Sigmoid colon (tissue), 7 donors: ENCODE results near the gene ADCY4. TPM values are rescaled to one million over a fixed set of nuclear protein-coding genes. Genes with fewer than 3 reads are reported as not detected.

Source experiments
- DNase-seq: peaks from one replicate; pipeline ENCODE4 v3.0.0-alpha.2; 2019
- H3K27ac ChIP-seq, 4 donors: fragments of 200-600 bp; sonication (generic); one replicate each; pipeline ENCODE4 v1.5.1; 2016 to 2019; ENCODE audit warnings: mild to moderate bottlenecking in 1 of 4
- H3K27me3 ChIP-seq, 3 donors: fragments of 200-600 bp; sonication (generic); one replicate each; pipeline ENCODE4 v1.5.1; 2019; ENCODE audit warnings: mild to moderate bottlenecking in 1 of 3
- H3K36me3 ChIP-seq, 4 donors: fragments of 200-600 bp; sonication (generic); one replicate each; pipeline ENCODE4 v1.5.1; 2016 to 2019
- H3K4me1 ChIP-seq, 4 donors: fragments of 200-600 bp; sonication (generic); one replicate each; pipeline ENCODE4 v1.5.1; 2017 to 2019
- H3K4me3 ChIP-seq, 4 donors: fragments of 200-600 bp; sonication (generic); one replicate each; pipeline ENCODE4 v1.5.1; 2017 to 2019; ENCODE audit warnings: mild to moderate bottlenecking in 2 of 4, moderate library complexity in 1 of 4
- H3K9me3 ChIP-seq, 4 donors: fragments of 200-600 bp in 3 of 4; sonication (generic) in 3 of 4; one replicate each; pipeline versions ENCODE4 v1.5.1 to v1.6.1; 2013 to 2019
- CTCF ChIP-seq, 4 experiments: fragments of 450-650 bp in 3 of 4; fragments of 200-600 bp in 1 of 4; IDR thresholded peaks; one replicate each; pipeline ENCODE4 v1.5.1; 2016 to 2019; ENCODE audit warnings: antibody characterized with exemption in 4 of 4, mild to moderate bottlenecking in 3 of 4, moderate library complexity in 2 of 4
- EP300 ChIP-seq, 4 donors: sonication (generic); formaldehyde crosslinking; IDR thresholded peaks; one replicate each; pipeline ENCODE4 v1.6.1; 2017; ENCODE audit warnings: antibody characterized with exemption in 4 of 4
- POLR2A ChIP-seq, 2 donors: fragments of 450-650 bp; IDR thresholded peaks; one replicate each; pipeline ENCODE4 v1.6.1; 2016; ENCODE audit warnings: antibody characterized with exemption in 2 of 2, mild to moderate bottlenecking in 2 of 2, moderate library complexity in 2 of 2
- POLR2AphosphoS5 ChIP-seq, 4 donors: sonication (generic); formaldehyde crosslinking; IDR thresholded peaks; one replicate each; pipeline ENCODE4 v1.6.1; 2017; ENCODE audit warnings: antibody characterized with exemption in 4 of 4
- WGBS, 2 donors: extraction: QIAGEN DNeasy Blood & Tissue Kit; methylation state at CpG; one replicate each; pipeline ENCODE4 v1.1.7; 2013; 5-methylcytosine and 5-hydroxymethylcytosine counted together
- intact Hi-C: fragments of 100-400 bp; cut with DNase I; formaldehyde crosslinking; loops from one replicate; pipeline ENCODE4 v1.15.1; 2023
- polyA plus RNA-seq, 3 donors: library from polyadenylated mRNA; stranded (reverse); fragments of 200-250 nt; gene quantifications; one replicate each; pipeline ENCODE4 v1.2.3, GENCODE V29; 2013
- total RNA-seq, 4 donors: library from RNA; depleted of rRNA; stranded (reverse); fragments of >200 nt; gene quantifications; one replicate each; pipeline ENCODE4 v1.1.0, GENCODE V29; 2016
- donor health status: healthy with polysubstance abuse.
- donor health status: Bipolar disorder and iron deficiency.
- donor health status: healthy.

The ADCY4 gene
- total and polyA plus RNA-seq, 7 donors, result 1.4 to 36.0 (median 12.1) TPM

- Histone ChIP-seq H3K27ac (no peak overlapping the region), H3K36me3 (no peaks in the 10 kb centered on the region), H3K9me3 (no peaks in the 10 kb centered on the region), H3K4me3 (no peak overlapping the region), H3K4me1 (peaks cover 0 to 3% (median 2%) of the 10 kb centered on the region in 4 donors), H3K27me3 (peaks cover 5 to 42% (median 26%) of the 10 kb centered on the region in 3 donors)
- TF ChIP-seq POLR2AphosphoS5 (IDR thresholded peaks at IDR 0.05) (no peak), POLR2A (IDR thresholded peaks at IDR 0.05) (no peak), EP300 (IDR thresholded peaks at IDR 0.05) (no peak), CTCF (IDR thresholded peaks at IDR 0.05) (no peak)
- WGBS, 2 donors, result 92% methylated on average over 14 of the region's 14 CpGs
- intact Hi-C loops, result no loop called here
- no peak for DNase-seq
Measured at GRCh38 chr14:24321212-24321975, 13.5 kb downstream of the ADCY4 start.

GRCh38 chr14:24317141-24317928 lies 17.5 kb downstream of the ADCY4 start:
- DNase-seq, result no peak
- no peaks in the 10 kb centered on the region for H3K36me3 ChIP-seq
- H3K4me3 ChIP-seq, result no peak overlapping the region
- H3K27me3 ChIP-seq, result peaks cover 5 to 57% (median 38%) of the 10 kb centered on the region in 3 donors
- TF ChIP-seq CTCF (IDR thresholded peaks at IDR 0.05) (no peak), EP300 (IDR thresholded peaks at IDR 0.05) (no peak), POLR2AphosphoS5 (IDR thresholded peaks at IDR 0.05) (no peak), POLR2A (IDR thresholded peaks at IDR 0.05) (no peak)
- H3K9me3 ChIP-seq, result no peaks in the 10 kb centered on the region
- intact Hi-C loops, result no loop called here
- H3K27ac ChIP-seq, result no peak overlapping the region
- 86 to 93% methylated on average over 3 of the region's 3 CpGs for WGBS, 2 donors
- H3K4me1 ChIP-seq, result peaks cover 0 to 9% (median 8%) of the 10 kb centered on the region in 4 donors

GRCh38 chr14:24316597-24316950 lies 18.3 kb downstream of the ADCY4 start:
- H3K4me3 ChIP-seq, result no peak overlapping the region
- 45 to 68% methylated on average over 18 of the region's 18 CpGs for WGBS, 2 donors
- intact Hi-C loops, result no loop called here
- H3K9me3 ChIP-seq, result no peaks in the 10 kb centered on the region
- TF ChIP-seq POLR2AphosphoS5 (IDR thresholded peaks at IDR 0.05) (no peak), POLR2A (IDR thresholded peaks at IDR 0.05) (no peak), EP300 (IDR thresholded peaks at IDR 0.05) (no peak), CTCF (IDR thresholded peaks at IDR 0.05) (no peak)
- peaks cover 5 to 57% (median 38%) of the 10 kb centered on the region in 3 donors for H3K27me3 ChIP-seq
- H3K36me3 ChIP-seq, result no peaks in the 10 kb centered on the region
- peaks cover 0 to 13% (median 11%) of the 10 kb centered on the region in 4 donors for H3K4me1 ChIP-seq
- peak; percentile 59 for DNase-seq
- H3K27ac ChIP-seq, result peak overlapping the region in 1 of 4 donors; percentile 52

DNA sequence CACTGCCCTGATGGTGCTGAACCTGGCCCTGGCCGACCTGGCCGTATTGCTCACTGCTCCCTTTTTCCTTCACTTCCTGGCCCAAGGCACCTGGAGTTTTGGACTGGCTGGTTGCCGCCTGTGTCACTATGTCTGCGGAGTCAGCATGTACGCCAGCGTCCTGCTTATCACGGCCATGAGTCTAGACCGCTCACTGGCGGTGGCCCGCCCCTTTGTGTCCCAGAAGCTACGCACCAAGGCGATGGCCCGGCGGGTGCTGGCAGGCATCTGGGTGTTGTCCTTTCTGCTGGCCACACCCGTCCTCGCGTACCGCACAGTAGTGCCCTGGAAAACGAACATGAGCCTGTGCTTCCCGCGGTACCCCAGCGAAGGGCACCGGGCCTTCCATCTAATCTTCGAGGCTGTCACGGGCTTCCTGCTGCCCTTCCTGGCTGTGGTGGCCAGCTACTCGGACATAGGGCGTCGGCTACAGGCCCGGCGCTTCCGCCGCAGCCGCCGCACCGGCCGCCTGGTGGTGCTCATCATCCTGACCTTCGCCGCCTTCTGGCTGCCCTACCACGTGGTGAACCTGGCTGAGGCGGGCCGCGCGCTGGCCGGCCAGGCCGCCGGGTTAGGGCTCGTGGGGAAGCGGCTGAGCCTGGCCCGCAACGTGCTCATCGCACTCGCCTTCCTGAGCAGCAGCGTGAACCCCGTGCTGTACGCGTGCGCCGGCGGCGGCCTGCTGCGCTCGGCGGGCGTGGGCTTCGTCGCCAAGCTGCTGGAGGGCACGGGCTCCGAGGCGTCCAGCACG lies 18.9 kb downstream of the ADCY4 start:
- intact Hi-C loops, result no loop called here
- H3K4me1 ChIP-seq, result peaks cover 0 to 19% (median 17%) of the 10 kb centered on the region in 4 donors

More for the DNA sequence above, 18.9 kb downstream of the ADCY4 start:
- peaks cover 5 to 57% (median 38%) of the 10 kb centered on the region in 3 donors for H3K27me3 ChIP-seq
- no peak for DNase-seq
- WGBS, 2 donors, result 17 to 64% methylated on average over 70 of the region's 70 CpGs
- peak overlapping the region in 3 of 4 donors; percentile 1 to 52 (median 17) for H3K27ac ChIP-seq
- TF ChIP-seq POLR2AphosphoS5 (IDR thresholded peaks at IDR 0.05), result peak in 2 of 4 donors; percentile 8 to 27
- TF ChIP-seq POLR2A (IDR thresholded peaks at IDR 0.05), result no peak
- H3K9me3 ChIP-seq, result no peaks in the 10 kb centered on the region
- no peaks in the 10 kb centered on the region for H3K36me3 ChIP-seq
- no peak overlapping the region for H3K4me3 ChIP-seq
